Upper lobe of left lung (tissue), 6 donors: ENCODE data around the gene OLFM3. TPM values are rescaled to one million over a fixed set of nuclear protein-coding genes. Genes with fewer than 3 reads are reported as not detected.

Source experiments
- ATAC-seq, 2 donors: fragments of 200-7000 bp; cut with Tn5 transposase; one replicate each; pipeline ENCODE4 v1.9.1; 2022; ENCODE audit warnings: mild to moderate bottlenecking in 2 of 2, moderate library complexity in 2 of 2; ENCODE audit not compliant: low FRiP score in 2 of 2
- DNase-seq, 2 donors: peaks; one replicate each; pipeline ENCODE4 v3.0.0-alpha.2; 2019 to 2020
- H3K27ac ChIP-seq, 4 donors: fragments of 200-600 bp; sonication (generic); one replicate each; pipeline ENCODE4 v1.5.1; 2016 to 2019
- H3K27me3 ChIP-seq, 4 donors: fragments of 200-600 bp; sonication (generic); one replicate each; pipeline ENCODE4 v1.5.1; 2017 to 2019
- H3K36me3 ChIP-seq, 4 donors: fragments of 200-600 bp; sonication (generic); one replicate each; pipeline ENCODE4 v1.5.1; 2016 to 2019
- H3K4me1 ChIP-seq, 4 donors: fragments of 200-600 bp; sonication (generic); one replicate each; pipeline ENCODE4 v1.5.1; 2018 to 2019
- H3K4me3 ChIP-seq, 4 donors: fragments of 200-600 bp; sonication (generic); one replicate each; pipeline ENCODE4 v1.5.1; 2017 to 2019; ENCODE audit warnings: mild to moderate bottlenecking in 2 of 4, moderate library complexity in 1 of 4
- H3K9me3 ChIP-seq, 4 donors: fragments of 200-600 bp; sonication (generic); one replicate each; pipeline ENCODE4 v1.5.1; 2018 to 2019
- EP300 ChIP-seq, 4 donors: sonication (generic); formaldehyde crosslinking; IDR thresholded peaks; one replicate each; pipeline ENCODE4 v1.5.1; 2017; ENCODE audit warnings: antibody characterized with exemption in 4 of 4, control low read depth in 2 of 4
- POLR2A ChIP-seq, 4 donors: fragments of 450-650 bp; IDR thresholded peaks; one replicate each; pipeline ENCODE4 v1.5.1; 2016 to 2017; ENCODE audit warnings: antibody characterized with exemption in 4 of 4, mild to moderate bottlenecking in 2 of 4
- POLR2AphosphoS5 ChIP-seq, 2 donors: sonication (generic); formaldehyde crosslinking; IDR thresholded peaks; one replicate each; pipeline ENCODE4 v1.5.1; 2017; ENCODE audit warnings: antibody characterized with exemption in 2 of 2
- WGBS, 2 donors: methylation state at CpG; one replicate each; pipeline ENCODE4 v1.1.5; 2017 to 2018; 5-methylcytosine and 5-hydroxymethylcytosine counted together
- total RNA-seq, 6 donors: library from RNA; depleted of rRNA in 4 of 6; stranded (reverse); fragments of >200 nt in 4 of 6; gene quantifications; one replicate each; pipeline versions ENCODE4 v1.1.0 to v1.2.1, GENCODE V29; 2016 to 2021
- TF ChIP-seq, protein P1 (sequence below), 6 experiments: fragments of 450-650 bp in 4 of 6; fragments of 200-600 bp in 2 of 6; sonication (generic) in 2 of 6; IDR thresholded peaks; one replicate each; pipeline ENCODE4 v1.5.1; 2016 to 2019; ENCODE audit warnings: antibody characterized with exemption in 6 of 6
- donor health status: DM: no; HTN: no; CAD: no; lungs with moderate emphysema.
- donor health status: DM: no; HTN: yes; CAD: no; lungs with severe emphysema.

OLFM3 gene
- total RNA-seq, 6 donors from 2014 or later: not detected

DNA sequence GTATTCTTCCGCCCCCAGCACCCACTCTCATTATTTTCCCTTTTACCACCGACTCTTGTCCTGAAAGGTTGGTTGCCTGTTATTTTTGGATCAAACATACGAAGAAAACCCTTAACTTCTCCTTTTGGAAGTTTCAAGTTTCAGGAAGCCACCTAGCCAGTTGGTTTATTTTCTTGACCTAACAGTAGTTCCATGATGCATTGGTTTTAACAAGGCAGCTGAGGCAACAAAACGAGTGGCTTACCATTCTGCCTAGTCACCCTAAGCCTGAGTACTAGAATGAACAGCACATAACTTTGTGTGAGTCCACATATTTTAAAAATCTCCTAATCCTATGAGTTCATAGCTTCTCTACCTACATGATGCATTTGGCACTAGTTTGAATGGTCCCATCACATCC, 28.9 kb downstream of the OLFM3 start:
- H3K4me3 ChIP-seq: no peak overlapping the region
- no peaks in the 10 kb centered on the region for H3K27me3 ChIP-seq
- no peaks in the 10 kb centered on the region for H3K36me3 ChIP-seq
- TF ChIP-seq, protein P1, sequence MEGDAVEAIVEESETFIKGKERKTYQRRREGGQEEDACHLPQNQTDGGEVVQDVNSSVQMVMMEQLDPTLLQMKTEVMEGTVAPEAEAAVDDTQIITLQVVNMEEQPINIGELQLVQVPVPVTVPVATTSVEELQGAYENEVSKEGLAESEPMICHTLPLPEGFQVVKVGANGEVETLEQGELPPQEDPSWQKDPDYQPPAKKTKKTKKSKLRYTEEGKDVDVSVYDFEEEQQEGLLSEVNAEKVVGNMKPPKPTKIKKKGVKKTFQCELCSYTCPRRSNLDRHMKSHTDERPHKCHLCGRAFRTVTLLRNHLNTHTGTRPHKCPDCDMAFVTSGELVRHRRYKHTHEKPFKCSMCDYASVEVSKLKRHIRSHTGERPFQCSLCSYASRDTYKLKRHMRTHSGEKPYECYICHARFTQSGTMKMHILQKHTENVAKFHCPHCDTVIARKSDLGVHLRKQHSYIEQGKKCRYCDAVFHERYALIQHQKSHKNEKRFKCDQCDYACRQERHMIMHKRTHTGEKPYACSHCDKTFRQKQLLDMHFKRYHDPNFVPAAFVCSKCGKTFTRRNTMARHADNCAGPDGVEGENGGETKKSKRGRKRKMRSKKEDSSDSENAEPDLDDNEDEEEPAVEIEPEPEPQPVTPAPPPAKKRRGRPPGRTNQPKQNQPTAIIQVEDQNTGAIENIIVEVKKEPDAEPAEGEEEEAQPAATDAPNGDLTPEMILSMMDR (IDR thresholded peaks at IDR 0.05): no peak
- TF ChIP-seq EP300 (IDR thresholded peaks at IDR 0.05) (no peak), POLR2AphosphoS5 (IDR thresholded peaks at IDR 0.05) (no peak), POLR2A (IDR thresholded peaks at IDR 0.05) (no peak)
- no peaks in the 10 kb centered on the region for H3K9me3 ChIP-seq
- DNase-seq: no peak
- 72 to 85% methylated on average over 4 of the region's 4 CpGs for WGBS, 2 donors
- H3K4me1 ChIP-seq: no peaks in the 10 kb centered on the region
- no peak for ATAC-seq
- H3K27ac ChIP-seq: no peak overlapping the region

DNA sequence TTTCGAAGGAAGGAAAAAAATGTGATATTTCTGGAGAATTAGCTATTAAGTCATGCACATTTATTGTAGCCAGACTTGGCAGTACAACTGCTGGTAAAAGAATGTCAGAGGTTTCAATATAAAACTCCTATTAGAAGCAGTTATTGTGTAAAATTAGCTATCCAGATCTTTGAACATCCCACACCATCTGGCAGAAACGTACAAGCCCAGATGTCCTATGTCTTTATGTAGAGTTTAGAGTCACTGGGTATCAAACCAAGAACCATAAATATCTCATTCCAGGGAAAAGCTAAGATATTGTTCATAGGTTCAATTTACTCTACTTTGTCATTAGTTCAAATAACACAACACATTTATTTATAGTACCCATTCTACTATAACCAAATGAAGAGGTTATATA, 31.4 kb downstream of the OLFM3 start:
- no peaks in the 10 kb centered on the region for H3K4me1 ChIP-seq
- TF ChIP-seq POLR2AphosphoS5 (IDR thresholded peaks at IDR 0.05) (no peak), POLR2A (IDR thresholded peaks at IDR 0.05) (no peak), EP300 (IDR thresholded peaks at IDR 0.05) (no peak)
- TF ChIP-seq, protein P1 (IDR thresholded peaks at IDR 0.05): no peak
- no peak overlapping the region for H3K4me3 ChIP-seq
- H3K27me3 ChIP-seq: no peaks in the 10 kb centered on the region
- ATAC-seq: no peak
- DNase-seq: no peak
- no peaks in the 10 kb centered on the region for H3K36me3 ChIP-seq
- H3K27ac ChIP-seq: no peak overlapping the region
- H3K9me3 ChIP-seq: no peaks in the 10 kb centered on the region
- WGBS, 2 donors: 60 to 72% methylated on average over 2 of the region's 2 CpGs

DNA sequence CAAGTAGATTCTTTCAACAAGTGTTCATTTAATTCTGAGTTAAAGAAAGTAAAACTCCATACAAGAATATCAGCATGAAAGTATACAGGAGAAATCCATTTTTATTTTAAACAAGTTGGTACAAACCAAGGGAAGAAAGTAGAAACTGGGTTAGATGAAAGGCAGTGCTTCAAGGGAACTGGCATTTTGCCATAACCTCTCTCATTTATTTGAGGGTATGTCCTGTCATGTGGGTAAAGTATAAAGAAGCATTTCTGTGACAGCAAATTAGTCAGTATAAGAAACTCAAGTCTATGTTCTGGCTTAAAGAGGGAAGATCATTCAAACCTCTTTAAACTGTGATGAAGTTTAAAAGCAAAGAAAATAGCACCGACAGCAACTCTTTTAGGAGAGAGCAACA, 32.0 kb downstream of the OLFM3 start:
- ATAC-seq: no peak

DNA sequence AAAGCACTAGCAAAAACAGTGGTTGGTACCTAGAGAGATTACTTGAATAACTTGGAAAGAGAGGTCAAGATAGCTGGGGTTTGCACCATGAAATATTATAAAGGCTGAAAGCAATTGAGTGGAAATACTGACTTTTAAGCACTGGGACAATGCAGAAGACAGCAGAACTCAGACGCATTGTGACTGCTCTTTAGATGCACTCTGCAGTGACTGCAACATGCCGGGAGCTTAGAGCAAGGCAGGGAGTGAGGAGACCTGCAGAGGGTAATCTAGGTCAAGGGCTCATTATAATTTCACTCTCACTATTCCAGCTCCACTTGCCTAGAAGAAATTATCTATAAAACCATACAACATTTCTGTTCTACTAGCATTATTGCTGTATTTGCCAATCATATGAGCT, 36.6 kb downstream of the OLFM3 start:
- no peaks in the 10 kb centered on the region for H3K4me1 ChIP-seq
- H3K9me3 ChIP-seq: no peaks in the 10 kb centered on the region
- H3K4me3 ChIP-seq: no peak overlapping the region
- no peaks in the 10 kb centered on the region for H3K27me3 ChIP-seq
- TF ChIP-seq POLR2A (IDR thresholded peaks at IDR 0.05) (no peak), POLR2AphosphoS5 (IDR thresholded peaks at IDR 0.05) (no peak), EP300 (IDR thresholded peaks at IDR 0.05) (no peak)
- TF ChIP-seq, protein P1 (IDR thresholded peaks at IDR 0.05): no peak
- DNase-seq (no peak), ATAC-seq (no peak)
- H3K27ac ChIP-seq: no peak overlapping the region
- WGBS, 2 donors: 62 to 63% methylated on average over 2 of the region's 2 CpGs
- no peaks in the 10 kb centered on the region for H3K36me3 ChIP-seq

More for the DNA sequence above, 32.0 kb downstream of the OLFM3 start:
- Histone ChIP-seq H3K36me3 (no peaks in the 10 kb centered on the region), H3K9me3 (no peaks in the 10 kb centered on the region), H3K4me1 (no peaks in the 10 kb centered on the region), H3K27ac (no peak overlapping the region), H3K4me3 (no peak overlapping the region), H3K27me3 (no peaks in the 10 kb centered on the region)
- WGBS, 2 donors: 0% methylated on average over 1 of the region's 1 CpG
- DNase-seq: no peak
- TF ChIP-seq POLR2A (IDR thresholded peaks at IDR 0.05) (no peak), EP300 (IDR thresholded peaks at IDR 0.05) (no peak), POLR2AphosphoS5 (IDR thresholded peaks at IDR 0.05) (no peak)
- TF ChIP-seq, protein P1 (IDR thresholded peaks at IDR 0.05): no peak

DNA sequence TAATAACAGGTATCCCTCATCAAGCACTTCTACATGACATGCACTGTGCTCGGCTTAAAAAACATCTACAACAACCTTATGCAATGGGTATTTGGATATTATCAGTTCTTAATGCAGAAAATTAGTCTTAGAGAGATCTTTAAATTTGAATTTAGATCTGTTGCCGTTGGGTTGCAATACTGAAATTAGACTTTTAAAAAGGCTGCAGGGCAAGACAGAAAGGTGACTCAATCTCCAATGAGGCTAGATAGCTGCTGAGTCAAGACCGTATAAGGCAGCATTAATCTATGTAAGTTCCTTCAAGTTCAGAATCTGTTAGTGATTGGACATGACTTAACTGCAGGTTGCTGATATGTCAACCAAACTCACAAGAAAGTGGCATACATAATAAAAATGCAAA, 37.3 kb downstream of the OLFM3 start:
- Histone ChIP-seq H3K9me3 (no peaks in the 10 kb centered on the region), H3K27me3 (no peaks in the 10 kb centered on the region), H3K4me1 (no peaks in the 10 kb centered on the region), H3K36me3 (no peaks in the 10 kb centered on the region), H3K4me3 (no peak overlapping the region), H3K27ac (no peak overlapping the region)
- 84 to 88% methylated on average over 3 of the region's 3 CpGs for WGBS, 2 donors
- TF ChIP-seq POLR2A (IDR thresholded peaks at IDR 0.05) (no peak), EP300 (IDR thresholded peaks at IDR 0.05) (no peak), POLR2AphosphoS5 (IDR thresholded peaks at IDR 0.05) (no peak)
- TF ChIP-seq, protein P1 (IDR thresholded peaks at IDR 0.05): no peak
- DNase-seq: no peak
- no peak for ATAC-seq
